WTC11 (cell line): ENCODE results near the gene PDPK1. TPM values are rescaled to one million over a fixed set of nuclear protein-coding genes. Genes with fewer than 3 reads are reported as not detected.
"Not testable (repeated sequence)": the region's sequence is repeated elsewhere in the genome, so short reads cannot be mapped to it uniquely, and the experiment has no call there.

Experiments
- ATAC-seq: fragments of 200-7000 bp; cut with Tn5 transposase; 2 replicates; pipeline ENCODE4 v1.10.0; 2021; ENCODE audit warnings: mild to moderate bottlenecking, moderate library complexity
- CTCF ChIA-PET: fragments of 300-600 bp; sonication (Branson Sonifier 250); formaldehyde crosslinking; loops from one replicate; lab custom pipeline; 2021; ENCODE audit warnings: antibody characterized with exemption; lab: Charles Lee
- POLR2A ChIA-PET: fragments of 350-600 bp; sonication (Branson Sonifier 250); formaldehyde crosslinking; loops from one replicate; lab custom pipeline; 2021; ENCODE audit warnings: antibody characterized with exemption; lab: Charles Lee
- DNase-seq: peaks from one replicate; pipeline ENCODE4 v3.0.0; 2021; ENCODE audit warnings: low spot score
- H3K27ac Mint-ChIP-seq: 2 replicates; pipeline ENCODE4 v1.8.0; 2021; ENCODE audit warnings: mixed read lengths
- H3K27me3 Mint-ChIP-seq: 2 replicates; pipeline ENCODE4 v1.8.0; 2021; ENCODE audit warnings: low read depth, mild to moderate bottlenecking, moderate library complexity, mixed read lengths
- H3K36me3 Mint-ChIP-seq: 2 replicates; pipeline ENCODE4 v1.8.0; 2021; ENCODE audit warnings: mixed read lengths
- H3K4me1 Mint-ChIP-seq: 2 replicates; pipeline ENCODE4 v1.8.0; 2022; ENCODE audit warnings: mixed read lengths
- H3K4me3 Mint-ChIP-seq: 2 replicates; pipeline ENCODE4 v1.8.0; 2021; ENCODE audit warnings: mild to moderate bottlenecking, moderate library complexity, mixed read lengths
- H3K9me3 Mint-ChIP-seq: 2 replicates; pipeline ENCODE4 v1.8.0; 2021; ENCODE audit warnings: mixed read lengths
- AR ChIP-seq: fragments of 250-450 bp; sonication (Bioruptor Pico); IDR thresholded peaks from 2 replicates; pipeline ENCODE4 v1.9.0; 2021; ENCODE audit warnings: mild to moderate bottlenecking
- CREB1 ChIP-seq: sonication (generic); formaldehyde crosslinking; IDR thresholded peaks from 2 replicates; pipeline ENCODE4 v1.8.0; 2023; ENCODE audit warnings: mild to moderate bottlenecking, missing genetic modification reagents
- CTCF ChIP-seq: fragments of 200-600 bp; IDR thresholded peaks from 2 replicates; pipeline ENCODE4 v1.8.0; 2022; ENCODE audit warnings: antibody characterized with exemption
- E2F5 ChIP-seq: sonication (generic); formaldehyde crosslinking; IDR thresholded peaks from 2 replicates; pipeline ENCODE4 v1.8.1; 2022; ENCODE audit warnings: mild to moderate bottlenecking, moderate library complexity, missing genetic modification reagents
- ETV6 ChIP-seq: sonication (generic); formaldehyde crosslinking; IDR thresholded peaks from 2 replicates; pipeline ENCODE4 v1.8.1; 2022; ENCODE audit warnings: mild to moderate bottlenecking, missing genetic modification reagents
- FOXK1 ChIP-seq: sonication (generic); formaldehyde crosslinking; IDR thresholded peaks from 2 replicates; pipeline ENCODE4 v1.8.0; 2022; ENCODE audit warnings: mild to moderate bottlenecking, moderate library complexity, missing genetic modification reagents
- FOXP1 ChIP-seq: sonication (generic); formaldehyde crosslinking; IDR thresholded peaks from 2 replicates; pipeline ENCODE4 v1.8.0; 2022; ENCODE audit warnings: missing genetic modification reagents, mild to moderate bottlenecking, moderate library complexity, borderline replicate concordance
- GABPB1 ChIP-seq: sonication (generic); formaldehyde crosslinking; IDR thresholded peaks from 2 replicates; pipeline ENCODE4 v1.8.1; 2023; ENCODE audit warnings: mild to moderate bottlenecking, missing genetic modification reagents
- GRHL2 ChIP-seq: fragments of 250-450 bp; sonication (Bioruptor Pico); IDR thresholded peaks from 2 replicates; pipeline ENCODE4 v1.8.0; 2022; ENCODE audit warnings: mild to moderate bottlenecking, moderate library complexity; ENCODE audit not compliant: insufficient replicate concordance, severe bottlenecking
- HMGA2 ChIP-seq: fragments of 250-450 bp; sonication (Bioruptor Pico); IDR thresholded peaks from 2 replicates; pipeline ENCODE4 v1.4.0; 2021; ENCODE audit warnings: mild to moderate bottlenecking, moderate library complexity
- HMGXB4 ChIP-seq: sonication (generic); formaldehyde crosslinking; IDR thresholded peaks from 2 replicates; pipeline ENCODE4 v1.8.1; 2023; ENCODE audit warnings: mild to moderate bottlenecking, moderate library complexity, missing genetic modification reagents
- JUN ChIP-seq: sonication (generic); formaldehyde crosslinking; IDR thresholded peaks from 2 replicates; pipeline ENCODE4 v1.8.0; 2023; ENCODE audit warnings: mild to moderate bottlenecking, missing genetic modification reagents
- MAX ChIP-seq: sonication (generic); formaldehyde crosslinking; IDR thresholded peaks from 2 replicates; pipeline ENCODE4 v1.8.0; 2022; ENCODE audit warnings: mild to moderate bottlenecking, missing genetic modification reagents
- MYBL2 ChIP-seq: sonication (generic); formaldehyde crosslinking; IDR thresholded peaks from 2 replicates; pipeline ENCODE4 v1.8.1; 2023; ENCODE audit warnings: mild to moderate bottlenecking, moderate library complexity, missing genetic modification reagents
- NFATC4 ChIP-seq: fragments of 250-450 bp; sonication (Bioruptor Pico); IDR thresholded peaks from 2 replicates; pipeline ENCODE4 v1.9.0; 2021; ENCODE audit warnings: mild to moderate bottlenecking
- PRRX2 ChIP-seq: fragments of 250-450 bp; sonication (Bioruptor Pico); IDR thresholded peaks from 2 replicates; pipeline ENCODE4 v1.8.0; 2021; ENCODE audit warnings: mild to moderate bottlenecking
- SMAD3 ChIP-seq: sonication (generic); formaldehyde crosslinking; IDR thresholded peaks from 2 replicates; pipeline ENCODE4 v1.8.0; 2022; ENCODE audit warnings: missing genetic modification reagents, mild to moderate bottlenecking, borderline replicate concordance
- USF2 ChIP-seq: sonication (generic); formaldehyde crosslinking; IDR thresholded peaks from 2 replicates; pipeline ENCODE4 v1.8.1; 2023; ENCODE audit warnings: mild to moderate bottlenecking, missing genetic modification reagents, moderate library complexity
- ZNF121 ChIP-seq: sonication (generic); formaldehyde crosslinking; IDR thresholded peaks from 2 replicates; pipeline ENCODE4 v1.8.0; 2023; ENCODE audit warnings: missing genetic modification reagents
- ZNF232 ChIP-seq: sonication (generic); formaldehyde crosslinking; IDR thresholded peaks from 2 replicates; pipeline ENCODE4 v1.8.0; 2022; ENCODE audit warnings: mild to moderate bottlenecking, missing genetic modification reagents
- ZNF263 ChIP-seq: sonication (generic); formaldehyde crosslinking; IDR thresholded peaks from 2 replicates; pipeline ENCODE4 v1.8.1; 2022; ENCODE audit warnings: low read depth, mild to moderate bottlenecking, moderate library complexity, missing genetic modification reagents
- ZNF416 ChIP-seq: fragments of 250-450 bp; sonication (Bioruptor Pico); IDR thresholded peaks from 2 replicates; pipeline ENCODE4 v1.9.0; 2021; ENCODE audit warnings: mild to moderate bottlenecking, inconsistent platforms
- ZNF425 ChIP-seq: fragments of 250-450 bp; sonication (Bioruptor Pico); conservative IDR thresholded peaks from 2 replicates; pipeline ENCODE4 v1.9.0; 2021; ENCODE audit warnings: mild to moderate bottlenecking
- total RNA-seq: library from RNA; stranded (reverse); gene quantifications from 3 replicates; pipeline ENCODE4 v1.2.3, GENCODE V29; 2021

PDPK1 gene
- total RNA-seq, 1 experiment from 2014 or later: 31.4 TPM

- H3K27ac Mint-ChIP-seq, DNase-seq, ATAC-seq, H3K36me3 Mint-ChIP-seq, CTCF ChIA-PET, H3K4me1 Mint-ChIP-seq, H3K9me3 Mint-ChIP-seq, H3K27me3 Mint-ChIP-seq, POLR2A ChIA-PET: not testable (repeated sequence)
- peak overlapping the region; percentile 25; the same call in 1 of the 2 replicates for H3K4me3 Mint-ChIP-seq
Observed at GRCh38 chr16:2602175-2602574, 64.4 kb downstream of the PDPK1 start.

- POLR2A ChIA-PET: interaction anchor here (0.7 to 1.4 kb wide), 4 partner anchors 71 to 148 kb away, joined by 3 to 5 read pairs (median 4); partner anchors contain the start of genes CEMP1 and KCTD5
- peak; percentile 97 for DNase-seq
- TF ChIP-seq ZNF232 (CRISPR knock-in tag): peak; percentile 60; the same call in 1 of the 2 replicates
- TF ChIP-seq FOXK1 (CRISPR knock-in tag): peak; percentile 80; the same call in 1 of the 2 replicates
- TF ChIP-seq MYBL2 (CRISPR knock-in tag): peak; percentile 66; the same call in 1 of the 2 replicates
- peak; percentile 74; the same call in 1 of the 2 replicates for TF ChIP-seq SMAD3 (CRISPR knock-in tag)
- TF ChIP-seq AR: no peak
- peak; percentile 24; the same call in 1 of the 2 replicates for TF ChIP-seq NFATC4
- peak; percentile 86; the same call in 1 of the 2 replicates for TF ChIP-seq ZNF416 (CRISPR knock-in tag)
- TF ChIP-seq GRHL2 (CRISPR knock-in tag): no peak
- no peak for TF ChIP-seq ZNF121 (CRISPR knock-in tag)
- TF ChIP-seq CTCF: no peak
- no peak for TF ChIP-seq HMGA2 (CRISPR knock-in tag)
- TF ChIP-seq FOXP1 (CRISPR knock-in tag): peak; percentile 63; the same call in 1 of the 2 replicates
- TF ChIP-seq GABPB1: peak; percentile 94
- TF ChIP-seq PRRX2 (CRISPR knock-in tag): 0 out of 2 replicates have a peak, but pooled peaks have one; percentile 72
- TF ChIP-seq E2F5: peak; percentile 70; the same call in 1 of the 2 replicates
- peak; percentile 97 for TF ChIP-seq USF2 (CRISPR knock-in tag)
- peak; percentile 43; the same call in 1 of the 2 replicates for TF ChIP-seq JUN (CRISPR knock-in tag)
- TF ChIP-seq CREB1 (CRISPR knock-in tag): peak; percentile 24; the same call in 1 of the 2 replicates
- TF ChIP-seq ZNF263 (CRISPR knock-in tag): no peak
- no peak for TF ChIP-seq ZNF425 (CRISPR knock-in tag)
- TF ChIP-seq ETV6 (CRISPR knock-in tag): peak; percentile 88
- TF ChIP-seq MAX (CRISPR knock-in tag): peak; percentile 92
- TF ChIP-seq HMGXB4 (CRISPR knock-in tag): peak; percentile 71; the same call in 1 of the 2 replicates
Observed at GRCh38 chr16:2603165-2604015, 65.6 kb downstream of the PDPK1 start.

More at GRCh38 chr16:2603165-2604015, 65.6 kb downstream of the PDPK1 start:
- Mint-ChIP-seq H3K27ac (peak overlapping the region; percentile 94), H3K4me1 (peaks cover 9% of the 10 kb centered on the region), H3K36me3 (peaks cover 4% of the 10 kb centered on the region), H3K9me3 (no peaks in the 10 kb centered on the region), H3K27me3 (no peaks in the 10 kb centered on the region), H3K4me3 (peak overlapping the region; percentile 97)
- peak; percentile 93 for ATAC-seq
- CTCF ChIA-PET: interaction anchor here (0.6 to 1.4 kb wide), 4 partner anchors 17 to 102 kb away, joined by 3 to 5 read pairs (median 4); no protein-coding TSS in a partner anchor
